Epidermal melanocyte (primary cell): ENCODE measurements around the gene ATP1A3.
"Not testable (repeated sequence)": the region's sequence is repeated elsewhere in the genome, so short reads cannot be mapped to it uniquely, and the experiment has no call there.

Experiments used
- DNase-seq: peaks from one replicate; pipeline ENCODE4 v3.0.0; 2011; ENCODE audit warnings: low spot score; ENCODE audit not compliant: insufficient read length

Gene ATP1A3

DNA sequence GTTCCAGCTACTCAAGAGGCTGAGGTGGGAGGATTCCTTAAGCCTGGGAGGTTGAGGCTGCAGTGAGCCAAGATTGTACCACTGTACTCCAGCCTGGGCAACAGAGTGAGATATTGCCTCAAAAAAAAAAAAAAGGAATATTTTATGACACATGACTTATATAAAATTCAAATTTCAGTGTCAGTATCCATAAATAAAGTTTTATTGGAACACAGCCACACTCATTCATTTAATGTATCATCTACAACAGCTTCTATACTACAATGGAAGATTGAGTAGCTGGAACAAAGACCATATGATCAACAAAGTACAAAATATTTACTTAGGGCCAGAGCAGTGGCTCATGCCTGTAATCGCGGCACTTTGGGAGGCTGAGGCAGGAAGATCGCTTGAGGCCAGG lies 18.7 kb upstream of the ATP1A3 start:
- not testable (repeated sequence) for DNase-seq

DNA sequence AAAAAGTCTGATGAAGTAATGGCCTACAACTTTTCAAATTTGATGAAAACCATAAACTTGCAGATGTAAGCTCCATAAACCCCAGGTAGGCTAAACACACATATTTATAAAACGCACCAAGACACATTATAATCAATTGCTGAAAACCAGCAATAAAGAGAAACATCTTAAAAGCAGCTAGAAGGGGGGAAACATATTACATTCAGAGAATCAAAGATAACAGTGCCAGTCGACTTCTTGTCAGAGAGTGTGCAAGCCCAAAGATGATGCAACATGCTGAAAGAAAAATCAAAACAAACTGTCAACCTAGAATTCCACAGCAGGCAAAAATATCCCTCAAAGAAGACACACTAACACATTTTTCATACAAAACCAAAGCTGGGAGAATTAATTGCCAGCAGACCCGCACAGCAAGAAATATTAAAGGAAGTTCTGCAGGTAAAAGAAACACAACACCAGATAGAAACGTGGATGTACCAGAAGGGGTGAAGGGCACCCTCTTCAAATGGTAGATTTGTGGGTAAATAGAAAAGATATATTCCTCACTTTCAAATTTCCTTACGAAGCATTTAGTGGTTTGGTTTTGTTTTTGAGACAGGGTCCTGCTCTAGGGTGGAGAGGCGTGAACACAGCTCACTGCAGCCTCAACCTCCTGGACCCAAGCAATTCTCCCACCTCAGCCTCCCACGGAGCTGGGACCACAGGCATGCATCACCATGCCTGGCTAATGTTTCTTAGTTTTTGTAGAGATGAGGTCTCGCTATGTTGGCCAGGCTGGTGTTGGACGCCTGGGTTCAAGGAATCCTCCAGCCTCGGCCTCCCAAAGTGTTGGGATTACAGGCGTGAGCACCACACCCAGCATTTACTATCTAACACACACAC lies 16.5 kb upstream of the ATP1A3 start:
- DNase-seq: no peak

DNA sequence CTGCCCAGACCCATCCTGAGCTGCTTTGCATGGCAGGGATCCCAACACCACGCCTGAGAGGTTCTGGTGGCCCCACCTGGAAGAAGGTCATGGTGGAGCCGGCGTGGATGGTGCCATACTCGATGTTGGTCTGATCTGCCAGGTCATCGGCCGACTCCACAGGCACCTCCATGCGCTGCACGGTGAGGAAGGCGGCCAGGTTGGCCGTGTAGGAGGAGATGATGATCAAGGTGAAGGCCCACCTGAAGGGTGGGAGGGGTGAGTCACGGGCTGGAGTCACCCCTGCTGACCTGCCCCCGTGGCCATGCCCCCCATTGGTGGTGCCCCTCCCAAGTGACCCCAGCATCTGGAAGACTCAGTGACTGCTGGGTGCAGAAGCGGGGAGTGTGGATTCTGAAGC lies 12.5 kb upstream of the ATP1A3 start:
- no peak for DNase-seq

DNA sequence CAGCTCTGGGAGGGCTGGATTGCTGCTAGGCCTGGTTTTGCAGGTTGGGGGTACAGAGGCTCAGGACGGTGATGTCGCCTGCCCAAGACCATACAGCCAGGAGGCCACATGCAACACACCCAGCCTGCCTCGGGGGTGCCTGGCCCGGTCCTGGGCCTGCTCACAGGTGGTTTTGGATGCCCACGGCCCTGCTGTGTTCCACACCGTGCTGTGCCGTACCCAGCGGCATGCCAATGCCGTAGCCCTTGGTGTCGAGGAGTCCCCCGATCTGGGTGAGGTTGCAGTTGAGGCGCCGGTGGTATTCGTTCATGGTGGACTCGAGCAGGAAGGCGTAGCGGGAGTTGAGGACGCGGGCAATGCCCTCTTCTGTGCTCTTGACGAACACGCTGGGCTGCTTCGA lies 11.5 kb upstream of the ATP1A3 start:
- DNase-seq: no peak

DNA sequence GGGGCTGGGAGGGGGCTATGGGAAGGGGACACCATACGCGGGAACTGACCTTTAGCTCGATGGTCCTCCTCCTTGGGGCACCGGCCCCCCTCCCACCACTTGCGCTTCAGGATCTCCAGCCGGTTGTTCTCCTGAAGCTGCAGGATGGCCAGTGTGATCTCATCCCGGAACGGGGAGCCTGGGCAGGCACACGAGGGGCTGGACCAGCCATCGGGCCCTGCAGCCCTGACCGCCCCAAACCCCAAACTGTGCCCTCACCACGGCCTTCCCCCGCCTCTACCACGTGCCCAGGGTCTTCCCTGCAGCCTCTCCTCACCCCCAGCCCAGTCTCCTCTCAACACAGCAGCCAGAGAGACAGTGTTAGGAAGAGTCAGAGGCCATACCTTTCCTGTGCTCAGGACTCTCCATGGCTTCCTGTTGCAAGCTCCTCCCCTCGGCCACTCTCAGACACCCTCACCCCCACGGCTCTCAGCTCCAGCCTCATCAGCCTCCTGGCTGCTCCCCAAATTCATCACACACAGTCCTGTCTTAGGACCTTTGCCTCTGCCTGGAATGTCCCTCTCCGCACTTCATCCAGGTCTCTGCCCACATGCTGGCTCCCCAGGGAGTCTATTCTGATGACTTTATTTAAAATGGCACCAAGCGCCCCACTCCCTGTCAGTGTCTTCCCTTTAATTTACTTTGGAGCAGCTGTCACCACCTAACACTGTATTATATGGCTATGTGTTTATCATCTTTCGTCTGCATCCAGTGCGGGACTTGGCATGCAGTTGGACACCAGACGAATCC lies 9.7 kb upstream of the ATP1A3 start:
- DNase-seq: no peak

DNA sequence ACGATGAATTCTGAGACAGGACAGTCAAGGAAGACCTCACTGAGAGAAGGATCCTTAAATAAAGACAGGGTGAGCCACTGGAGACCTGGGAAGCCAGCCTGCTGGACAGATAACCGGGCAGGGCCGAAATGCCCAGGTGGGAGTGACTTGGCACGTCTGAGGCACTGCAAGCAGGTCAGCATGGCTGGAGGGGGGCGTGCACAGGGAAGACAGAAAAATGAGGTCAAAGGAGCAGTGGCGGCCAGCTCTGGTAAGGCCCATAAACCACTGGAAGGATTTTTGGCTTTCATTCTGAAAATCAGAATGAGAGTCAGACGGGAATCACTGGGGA lies 5.8 kb upstream of the ATP1A3 start:
- DNase-seq: no peak

DNA sequence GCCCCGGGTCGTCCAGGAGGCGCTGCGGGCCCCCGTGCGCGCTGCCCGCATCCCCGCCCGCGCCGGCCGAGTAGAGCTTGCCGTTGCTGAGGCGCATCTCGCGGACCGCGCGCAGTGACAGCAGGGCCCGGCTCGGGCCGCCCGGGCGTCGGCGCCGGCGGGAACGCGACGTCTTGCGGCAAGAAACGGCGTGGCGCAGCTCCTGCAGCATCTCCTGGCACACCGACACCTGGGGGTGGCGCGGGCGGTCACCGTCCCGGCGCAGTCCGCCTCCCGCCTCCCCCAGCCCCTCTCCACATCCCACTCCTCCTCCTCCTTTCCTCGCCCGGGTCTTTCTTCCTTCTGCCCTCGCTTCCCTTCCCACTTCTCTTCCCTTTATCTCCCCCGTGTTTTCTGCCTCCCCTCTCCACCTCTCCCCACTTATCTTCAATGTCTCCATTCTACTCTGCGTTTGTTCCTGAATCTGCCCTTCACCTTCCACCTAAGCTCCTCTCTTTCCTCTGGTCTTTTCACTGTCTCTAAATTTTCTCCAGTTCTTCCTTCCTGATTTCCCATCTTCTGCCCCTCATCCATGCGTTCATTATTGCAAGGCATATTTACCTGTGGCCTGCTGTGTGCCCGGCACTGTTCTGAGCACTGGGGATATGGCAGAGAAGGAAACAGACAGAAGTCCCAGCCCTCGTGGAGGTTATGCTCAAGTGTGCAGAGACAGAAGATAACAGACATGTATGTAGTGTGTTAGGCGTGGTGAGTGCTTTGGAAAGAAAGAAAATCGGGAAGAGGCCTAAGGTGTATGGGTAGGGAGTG lies 5.2 kb upstream of the ATP1A3 start:
- DNase-seq: no peak

DNA sequence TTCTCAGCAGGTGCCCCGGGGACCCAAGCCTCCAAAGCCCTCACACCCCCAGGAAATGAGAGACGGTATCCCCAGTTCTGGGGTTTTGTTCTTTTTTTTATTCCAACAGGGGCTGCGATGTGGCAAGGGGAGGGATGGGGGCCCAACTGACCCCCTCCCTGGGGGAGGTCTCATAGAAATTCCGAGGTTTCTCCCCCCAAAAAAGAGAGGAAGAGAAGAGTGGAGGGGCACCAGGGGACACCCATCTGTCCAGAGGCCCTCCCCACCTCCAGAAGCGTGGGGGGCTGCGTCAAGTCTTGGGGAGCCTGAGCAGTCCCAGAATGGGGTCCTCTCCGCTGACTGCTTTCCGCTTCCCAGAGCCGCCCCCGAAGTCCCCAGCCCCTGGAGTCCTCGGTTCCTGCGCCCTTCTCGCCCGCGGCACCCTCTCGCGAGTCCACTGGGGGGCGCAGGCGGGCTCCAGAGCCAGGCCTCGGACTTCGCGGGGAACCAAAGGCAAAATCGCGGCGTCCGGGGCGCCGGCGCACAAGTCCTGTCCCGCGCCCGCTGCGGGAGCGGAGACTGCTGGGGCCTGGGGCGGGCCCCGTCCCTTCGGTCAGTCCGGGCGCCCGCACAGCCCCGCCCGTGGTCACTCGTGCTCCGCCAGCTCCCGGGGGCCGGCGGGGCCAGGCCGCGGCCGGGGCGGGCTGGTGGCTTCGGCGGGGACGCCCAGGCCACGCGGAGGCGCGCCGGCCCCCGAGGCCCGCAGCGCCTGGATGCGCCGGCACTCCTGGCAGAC lies 4.4 kb upstream of the ATP1A3 start:
- DNase-seq: peak; percentile 57

DNA sequence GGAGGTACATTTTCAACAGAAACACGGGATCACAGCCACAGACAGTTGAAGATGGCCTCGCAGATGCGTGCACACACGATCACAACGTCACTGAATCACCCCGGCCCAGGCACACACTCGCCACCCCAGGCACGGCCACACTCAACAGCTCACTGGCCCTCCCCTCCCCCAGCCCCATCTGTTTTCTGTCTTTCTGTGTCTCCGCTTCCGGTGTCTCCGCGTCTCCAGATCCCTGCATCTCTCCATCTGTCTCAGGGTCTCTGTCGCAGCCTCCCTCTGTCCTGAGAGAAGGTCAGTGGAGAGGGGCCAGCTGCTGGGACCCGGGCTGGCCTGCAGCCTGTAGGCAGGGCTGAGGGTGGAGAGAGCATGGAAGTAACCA lies 3.8 kb upstream of the ATP1A3 start:
- DNase-seq: no peak

DNA sequence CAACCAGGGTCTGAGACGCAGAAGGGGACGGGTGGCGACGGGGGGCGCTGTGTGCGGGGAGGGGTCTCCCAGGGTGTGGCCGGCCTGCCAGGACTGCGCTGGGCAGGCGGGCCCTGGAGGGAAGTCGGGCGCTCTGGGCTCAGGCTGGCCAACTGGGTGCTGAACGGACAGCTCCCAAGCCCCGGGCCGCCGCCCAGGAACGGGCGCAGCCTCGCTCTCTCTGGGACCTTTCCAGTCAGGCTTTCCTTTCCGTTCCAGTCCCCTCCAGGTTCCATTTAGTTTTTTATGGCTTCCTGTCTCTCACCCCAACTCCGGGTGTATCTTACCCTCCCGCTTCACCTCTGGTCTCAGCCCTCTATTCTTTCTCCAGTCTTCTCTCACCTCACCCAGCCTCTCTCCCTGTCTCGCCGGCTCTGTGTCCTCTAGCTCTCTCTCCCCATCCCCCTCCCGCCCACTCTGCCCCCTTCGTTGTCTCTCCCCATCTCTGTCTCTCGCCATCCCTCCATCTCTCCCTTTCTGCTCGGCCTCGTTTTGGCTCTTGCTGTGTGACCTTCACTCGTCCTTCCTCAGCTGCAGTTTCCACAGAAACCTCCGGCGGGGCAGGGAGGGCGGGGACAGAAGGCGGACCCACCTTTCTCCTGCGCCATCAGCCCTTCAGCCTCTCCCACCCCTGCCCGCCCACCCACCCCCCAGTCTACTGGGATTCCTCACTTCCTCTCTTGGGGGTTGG lies 3.3 kb upstream of the ATP1A3 start:
- peak; percentile 81 for DNase-seq

DNA sequence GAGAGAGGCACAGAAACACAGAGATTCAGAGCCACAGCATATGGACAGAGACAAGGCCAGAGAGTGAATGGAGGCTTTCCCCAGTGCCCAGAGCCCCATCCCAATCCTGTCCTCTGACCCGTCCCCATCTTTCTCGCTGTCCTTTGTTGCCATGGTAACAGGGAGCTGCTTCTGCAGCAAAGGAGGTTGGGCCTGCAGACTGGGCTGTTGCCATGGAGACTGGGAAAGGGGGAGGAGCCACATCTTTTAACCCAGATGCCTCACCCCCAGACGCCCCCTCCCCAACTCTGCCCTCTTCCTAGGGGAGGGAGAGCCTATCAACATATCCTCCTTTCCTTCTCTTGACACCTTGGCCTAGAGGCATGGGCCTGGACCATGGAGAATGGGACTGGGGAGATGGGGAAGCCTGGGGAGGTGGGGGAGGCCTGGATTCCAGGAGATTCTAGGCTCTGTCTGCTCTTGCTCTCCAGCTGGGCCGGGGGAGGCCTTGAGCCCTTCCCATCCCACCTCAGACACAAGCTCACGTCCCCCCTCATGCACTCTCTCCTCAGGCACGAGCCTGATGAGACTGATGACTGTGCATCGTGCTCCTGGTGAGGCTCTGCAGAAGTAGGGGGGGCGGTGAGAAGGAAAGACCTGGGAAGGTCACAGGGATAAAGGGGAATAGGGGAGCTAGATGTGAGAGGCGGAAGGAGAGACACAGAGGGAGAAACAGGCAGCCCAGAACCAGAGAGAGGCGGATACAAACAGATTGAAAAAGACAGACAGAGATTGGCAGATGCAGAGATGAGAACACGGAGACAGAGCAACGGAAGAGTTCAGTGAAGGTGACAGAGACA lies 2.1 kb upstream of the ATP1A3 start:
- no peak for DNase-seq

DNA sequence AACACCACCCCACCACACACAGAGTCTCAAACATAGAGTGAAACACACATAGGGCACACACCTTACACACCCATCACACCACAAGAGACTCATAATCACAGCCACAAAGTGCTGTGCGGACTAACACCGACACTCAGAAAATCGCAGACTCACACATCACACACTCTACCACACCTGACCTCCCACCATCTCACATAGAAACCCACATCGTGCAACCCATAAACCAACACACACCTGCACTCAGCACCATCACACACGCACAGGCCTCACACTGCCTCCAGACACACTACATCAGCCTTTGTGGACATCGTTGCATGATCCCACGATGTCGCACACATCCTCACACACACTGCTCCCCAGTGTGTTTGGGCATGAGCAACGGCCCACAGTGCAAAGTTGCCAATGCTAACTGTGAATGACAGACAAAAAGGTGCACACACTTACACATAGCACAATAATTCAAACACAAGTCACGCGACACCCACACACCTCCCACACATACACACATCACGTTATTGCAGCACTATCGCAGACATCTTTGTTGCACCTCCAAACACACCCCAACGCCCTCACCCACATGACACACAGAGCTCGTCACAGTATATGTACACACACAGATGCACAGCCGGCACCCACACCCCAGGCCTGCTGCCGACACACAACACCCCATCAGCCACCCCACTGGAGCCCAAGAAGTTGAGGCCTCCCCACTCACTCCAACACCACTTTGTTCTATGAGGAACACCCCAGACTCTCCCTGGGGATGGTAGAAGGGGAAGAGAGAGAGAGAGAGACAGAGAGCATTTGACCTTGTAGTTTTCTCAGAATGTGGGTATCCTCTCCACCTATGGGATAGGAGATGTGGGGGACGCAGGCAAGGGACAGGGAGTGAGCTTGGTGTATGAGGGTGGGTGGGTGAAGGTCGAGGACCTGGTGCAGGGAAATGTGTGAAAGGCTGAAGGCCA lies 1.2 kb upstream of the ATP1A3 start:
- no peak for DNase-seq

DNA sequence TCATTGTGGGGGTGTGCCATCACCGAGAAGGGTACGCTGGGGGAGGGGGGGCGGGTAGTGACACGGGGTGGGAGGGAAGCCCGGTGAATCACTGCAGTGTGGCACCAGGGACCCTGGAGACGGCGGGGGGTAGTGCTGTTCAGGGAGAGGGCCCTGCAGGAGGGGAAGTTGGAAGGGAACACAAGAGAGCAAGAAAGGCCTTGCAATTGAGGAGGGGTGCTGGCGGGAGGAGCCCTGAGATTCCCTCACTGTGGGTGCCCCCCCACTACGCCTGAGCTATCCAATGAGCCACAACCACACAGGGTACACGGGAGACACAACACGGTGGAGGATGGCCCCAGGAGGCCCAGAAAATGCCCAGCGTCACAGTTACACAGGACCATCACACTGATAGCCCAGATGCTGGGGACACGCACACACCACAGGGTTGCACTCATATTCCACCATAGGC lies 516 bp upstream of the ATP1A3 start:
- DNase-seq: no peak

DNA sequence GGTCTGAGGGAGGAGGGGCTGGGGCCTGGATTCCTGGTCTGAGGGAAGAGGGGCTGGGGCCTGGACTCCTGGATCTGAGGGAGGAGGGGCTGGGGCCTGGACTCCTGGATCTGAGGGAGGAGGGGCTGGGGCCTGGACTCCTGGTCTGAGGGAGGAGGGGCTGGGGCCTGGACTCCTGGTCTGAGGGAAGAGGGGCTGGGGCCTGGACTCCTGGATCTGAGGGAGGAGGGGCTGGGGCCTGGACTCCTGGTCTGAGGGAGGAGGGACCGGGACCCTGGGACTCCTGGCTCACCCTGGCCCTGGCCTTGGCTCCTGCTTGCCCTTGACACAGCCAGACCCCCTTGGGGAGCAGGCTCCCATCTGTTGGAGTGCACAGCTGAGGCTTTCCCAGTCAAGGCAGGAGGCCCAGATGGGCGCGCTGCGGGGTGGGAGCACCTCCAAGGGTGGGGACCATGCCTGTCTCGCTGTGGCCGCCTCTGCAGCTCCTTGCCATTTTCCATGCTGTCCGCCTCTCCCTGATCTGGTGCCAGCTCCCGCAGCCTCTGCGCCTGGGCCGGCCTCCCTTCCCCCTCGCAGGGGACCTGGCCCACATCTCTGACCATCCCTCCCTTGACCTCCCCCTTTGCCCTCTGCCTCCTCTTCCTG lies 2.0 kb downstream of the ATP1A3 start:
- not testable (repeated sequence) for DNase-seq

DNA sequence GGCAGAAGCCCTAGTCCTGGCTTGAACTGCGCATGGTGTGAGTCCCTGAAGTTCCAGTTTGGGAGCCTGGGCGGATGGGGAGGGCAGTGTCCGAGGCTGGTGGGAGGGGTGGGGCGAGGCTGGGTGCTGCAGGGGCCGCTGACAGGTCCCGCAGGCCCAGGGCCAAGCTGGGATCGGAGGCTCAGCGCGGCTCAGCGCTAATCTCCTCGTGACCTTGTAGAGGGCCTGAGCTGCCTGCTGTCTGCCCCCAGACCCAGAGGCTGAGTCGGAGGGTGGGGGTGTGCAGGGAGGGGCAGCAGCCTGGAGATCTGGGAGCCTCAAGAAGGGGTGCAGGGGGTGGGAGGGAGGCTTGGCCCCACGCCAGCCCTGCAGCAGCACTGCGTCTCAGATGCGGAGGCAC lies 3.0 kb downstream of the ATP1A3 start:
- no peak for DNase-seq

DNA sequence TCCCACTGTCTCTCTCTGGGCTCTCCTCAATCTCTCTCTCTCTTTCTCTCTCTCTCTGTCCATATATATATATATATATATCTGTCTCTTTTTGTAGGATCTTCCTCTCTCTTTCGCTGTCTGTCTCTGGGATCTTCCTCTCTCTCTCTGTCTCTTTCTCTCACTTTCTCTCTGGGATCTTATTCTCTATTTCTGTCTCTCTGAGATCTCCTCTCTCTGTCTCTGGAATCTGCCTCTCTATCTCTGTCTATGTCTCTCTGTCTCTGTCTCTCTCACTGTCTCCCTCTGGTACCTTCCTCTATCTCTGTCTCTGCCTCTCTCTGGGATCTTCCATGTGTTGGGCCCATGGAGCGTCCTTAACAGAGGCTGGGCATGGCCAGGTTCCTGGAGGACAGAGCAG lies 3.4 kb downstream of the ATP1A3 start:
- no peak for DNase-seq

DNA sequence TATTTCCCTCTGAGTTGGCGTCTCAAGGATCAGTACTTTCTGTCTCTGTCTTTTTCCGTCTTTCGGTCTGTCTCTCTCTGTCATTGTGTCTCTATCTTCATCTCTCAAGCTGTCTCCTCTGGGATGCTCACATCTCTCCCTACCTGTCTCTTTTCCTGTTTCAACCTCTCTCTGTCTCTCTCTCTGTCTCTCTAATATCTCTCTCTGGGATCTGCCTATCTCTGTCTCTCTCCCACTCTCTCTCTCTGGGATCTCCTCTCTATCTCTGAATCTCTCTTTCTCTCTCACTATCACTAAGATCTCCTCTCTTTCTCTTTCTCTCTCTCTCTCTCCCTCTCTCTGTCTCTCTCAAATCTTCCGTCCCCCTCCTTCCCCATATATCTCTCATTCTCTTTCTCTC lies 4.0 kb downstream of the ATP1A3 start:
- DNase-seq: no peak

DNA sequence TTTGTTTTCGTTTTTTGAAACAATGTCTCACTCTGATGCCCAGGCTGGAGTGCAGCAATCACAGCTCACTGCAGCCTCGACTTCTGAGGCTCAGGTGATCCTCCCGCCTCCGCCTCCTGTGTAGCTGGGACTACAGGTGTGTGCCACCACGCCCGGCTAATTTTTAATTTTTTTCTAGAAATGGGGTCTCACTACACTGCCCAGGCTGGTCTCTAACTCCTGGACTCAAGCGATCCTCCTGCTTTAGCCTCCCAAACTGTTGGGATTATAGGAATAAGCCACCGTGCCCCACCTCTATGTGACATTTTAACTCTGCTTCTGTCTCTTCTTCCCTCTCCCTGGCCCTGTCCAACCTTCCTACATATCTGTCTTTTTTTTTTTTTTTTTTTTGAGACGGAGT lies 5.1 kb downstream of the ATP1A3 start:
- DNase-seq: no peak
